ENCODE data around the gene BANP. TPM values are rescaled to one million over a fixed set of nuclear protein-coding genes. Genes with fewer than 3 reads are reported as not detected.
A peak's percentile ranks its signal among the peaks of the same experiment; 100 is the strongest.

BANP gene
- total RNA-seq, 1 experiment from 2014 or later: 22.6 TPM

GRCh38 chr16:87918338-87918737, 32.9 kb upstream of the BANP start:
- H3K4me1 ChIP-seq (ENCODE audit: control insufficient read depth, insufficient read depth, low read length): no peaks in the 10 kb centered on the region
- ChIA-PET POLR2A (no interaction called here), CTCF (interaction anchor here (0.5 to 0.6 kb wide), 2 partner anchors 11 to 26 kb away, joined by 5 to 11 read pairs; no protein-coding TSS in a partner anchor)
- intact Hi-C loops (cut with micrococcal nuclease; ENCODE audit: unreplicated experiment) (no loop called here), in situ Hi-C loops (cut with HindIII; ENCODE audit: low pct_unique_long_range_greater_than_20kb, low sequenced_read_pairs) (no loop called here)
- BruUV-seq (replicated peaks): no TSS peak
- H3K36me3 ChIP-seq (ENCODE audit: control insufficient read depth, insufficient read depth, low read length): no peaks in the 10 kb centered on the region
- TF ChIP-seq CTCF (IDR thresholded peaks at IDR 0.05) (no peak), REST (IDR thresholded peaks at IDR 0.05; ENCODE audit: insufficient read depth in 1 of 2, low read depth in 2 of 2, low read length in 1 of 2) (no peak), SIN3A (IDR thresholded peaks at IDR 0.05; ENCODE audit: borderline replicate concordance, insufficient read depth, low read depth, low read length) (no peak)
- no peak overlapping the region for H3K4me3 ChIP-seq (ENCODE audit: low read depth in 2 of 2, low read length in 2 of 2)
- no peaks in the 10 kb centered on the region for H3K27me3 ChIP-seq (ENCODE audit: control insufficient read depth, insufficient read depth, low read length)
- no peak overlapping the region for H3K27ac ChIP-seq (ENCODE audit: low read length)
- H3K9me3 ChIP-seq (ENCODE audit: control insufficient read depth, insufficient read depth, low read depth, low read length): no peaks in the 10 kb centered on the region
- no peak for DNase-seq (ENCODE audit: low read depth, low spot score)
- peak; percentile 41; the same call in 1 of the 2 replicates for ATAC-seq

GRCh38 chr16:87918866-87919680, 32.2 kb upstream of the BANP start:
- Histone ChIP-seq H3K4me3 (ENCODE audit: low read depth in 2 of 2, low read length in 2 of 2) (no peak overlapping the region), H3K27ac (ENCODE audit: low read length) (no peak overlapping the region), H3K27me3 (ENCODE audit: control insufficient read depth, insufficient read depth, low read length) (no peaks in the 10 kb centered on the region), H3K36me3 (ENCODE audit: control insufficient read depth, insufficient read depth, low read length) (no peaks in the 10 kb centered on the region), H3K9me3 (ENCODE audit: control insufficient read depth, insufficient read depth, low read depth, low read length) (no peaks in the 10 kb centered on the region), H3K4me1 (ENCODE audit: control insufficient read depth, insufficient read depth, low read length) (no peaks in the 10 kb centered on the region)
- BruUV-seq (replicated peaks): no TSS peak
- TF ChIP-seq POLR2AphosphoS5 (IDR thresholded peaks at IDR 0.05; ENCODE audit: low read depth, low read length) (no peak), TCF7L2 (IDR thresholded peaks at IDR 0.05; ENCODE audit: low read depth, low read length) (no peak), REST (IDR thresholded peaks at IDR 0.05; ENCODE audit: insufficient read depth in 1 of 2, low read depth in 2 of 2, low read length in 1 of 2) (no peak), SIN3A (IDR thresholded peaks at IDR 0.05; ENCODE audit: borderline replicate concordance, insufficient read depth, low read depth, low read length) (no peak), CTCF (IDR thresholded peaks at IDR 0.05) (no peak)
- intact Hi-C loops (cut with micrococcal nuclease; ENCODE audit: unreplicated experiment): no loop called here
- in situ Hi-C loops (cut with HindIII; ENCODE audit: low pct_unique_long_range_greater_than_20kb, low sequenced_read_pairs): no loop called here
- DNase-seq (ENCODE audit: low read depth, low spot score): no peak
- POLR2A ChIA-PET: no interaction called here
- ATAC-seq: no peak
- CTCF ChIA-PET: interaction anchor here (0.6 kb wide), 1 partner anchor 10 kb away, joined by 11 read pairs; no protein-coding TSS in a partner anchor
